ENCODE measurements around the gene RALGPS2.

RALGPS2 gene

GRCh38 chr1:178869119-178869697, 144.2 kb downstream of the RALGPS2 start:
- DNase-seq: no peak

DNA sequence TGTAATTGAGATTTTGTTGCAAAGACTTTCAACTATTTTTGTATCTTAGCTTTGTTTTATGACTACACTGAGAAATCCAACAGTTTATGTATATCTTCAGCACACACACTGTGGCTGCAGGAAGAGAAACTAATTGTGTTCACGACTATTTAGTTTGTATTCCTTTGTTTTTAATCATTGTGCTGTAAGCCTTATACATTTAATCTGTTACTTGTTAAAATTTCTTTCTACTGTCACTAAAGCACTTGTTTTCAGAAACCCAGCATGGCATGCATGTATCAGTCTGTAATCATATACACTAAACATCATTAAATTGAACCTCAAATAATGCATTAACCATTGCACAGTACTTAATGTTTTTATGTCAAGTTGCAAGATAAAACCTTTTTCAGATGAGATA, 145.2 kb downstream of the RALGPS2 start:
- no peak for DNase-seq

DNA sequence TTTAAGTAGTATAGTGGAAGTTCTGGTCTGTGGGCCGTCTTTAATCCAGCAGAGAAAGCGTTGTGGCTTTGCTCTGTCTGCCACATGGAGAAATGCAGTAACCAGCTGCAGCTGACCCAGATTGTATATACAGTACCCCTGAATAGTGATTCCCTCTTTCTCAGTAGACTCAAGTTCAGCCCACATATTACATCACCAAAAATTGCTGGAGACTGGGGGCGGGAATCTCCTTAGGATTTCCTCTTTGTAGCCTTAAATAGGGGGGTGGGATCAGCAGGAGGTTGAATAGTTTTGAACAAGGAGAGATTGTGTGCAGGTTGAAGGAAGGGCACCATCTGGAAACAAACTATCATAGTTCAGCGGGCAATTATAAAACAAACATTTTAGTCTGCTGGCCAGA, 145.9 kb downstream of the RALGPS2 start, which contains the start of gene ANGPTL1:
ANGPTL1 (minus strand) TSS at position 134 of the 400 bp plus-strand sequence. CDS start 5,301 bp downstream, outside the sequence.
- DNase-seq: no peak

- DNase-seq: no peak
These were observed 146.7 kb downstream of the RALGPS2 start for GRCh38 chr1:178871551-178872320.

GRCh38 chr1:178874966-178875365, 149.9 kb downstream of the RALGPS2 start:
- no peak for DNase-seq

DNA sequence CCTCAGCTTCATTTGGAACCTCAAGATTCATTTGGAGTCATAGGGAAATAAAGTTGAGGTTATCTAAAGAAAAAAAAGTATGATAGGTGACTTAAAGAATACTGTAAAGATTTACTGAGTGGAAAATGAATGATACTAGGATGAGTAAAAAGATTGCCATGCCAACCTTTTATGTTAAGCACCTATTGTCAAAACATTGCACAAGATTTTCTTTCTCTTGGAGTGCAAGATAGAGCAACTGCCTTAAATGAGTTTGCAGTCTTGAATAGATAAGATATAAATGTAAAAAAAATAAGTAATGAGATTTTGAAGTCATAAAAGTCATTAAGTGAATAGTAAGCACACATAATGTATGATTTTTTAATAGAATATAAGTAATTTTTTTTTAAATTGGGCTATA, 150.9 kb downstream of the RALGPS2 start:
- no peak for DNase-seq

DNA sequence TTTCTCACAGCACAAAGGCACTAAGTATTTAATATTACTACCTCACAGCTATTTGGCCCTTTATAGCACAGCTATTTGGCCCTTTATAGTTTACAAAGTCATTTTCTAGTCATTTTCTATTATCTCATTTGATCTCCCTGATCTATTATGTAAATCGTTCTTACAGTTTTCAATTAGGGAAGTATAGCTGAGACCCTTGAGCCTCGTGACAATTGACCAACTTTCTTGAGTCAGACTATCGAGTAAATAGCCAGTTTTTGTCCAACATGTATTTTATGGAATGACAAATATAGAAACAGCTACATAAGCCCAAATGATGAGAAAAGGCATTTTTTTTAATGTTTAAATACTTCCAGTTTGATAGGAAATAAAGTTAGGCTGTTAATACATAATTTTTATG, 152.9 kb downstream of the RALGPS2 start:
- DNase-seq: no peak

DNA sequence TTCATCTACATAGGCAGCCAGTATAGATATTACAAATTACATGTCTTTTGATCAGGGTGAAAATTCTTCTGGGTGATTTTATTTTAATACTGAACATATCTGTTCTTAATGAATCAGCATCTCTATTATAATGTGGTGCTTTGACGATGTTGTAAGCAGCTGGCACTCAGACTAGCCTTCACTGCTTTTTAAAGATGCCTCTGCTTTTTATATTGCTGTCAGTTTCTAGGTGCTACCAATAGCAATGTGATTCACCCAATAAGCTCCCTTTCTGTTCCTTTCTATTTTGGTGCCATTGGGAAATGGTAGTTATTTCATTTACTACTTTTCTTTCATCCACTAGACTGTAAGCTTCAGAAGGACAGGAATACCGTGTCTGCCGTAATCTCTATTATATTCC, 156.9 kb downstream of the RALGPS2 start:
- DNase-seq: no peak

DNA sequence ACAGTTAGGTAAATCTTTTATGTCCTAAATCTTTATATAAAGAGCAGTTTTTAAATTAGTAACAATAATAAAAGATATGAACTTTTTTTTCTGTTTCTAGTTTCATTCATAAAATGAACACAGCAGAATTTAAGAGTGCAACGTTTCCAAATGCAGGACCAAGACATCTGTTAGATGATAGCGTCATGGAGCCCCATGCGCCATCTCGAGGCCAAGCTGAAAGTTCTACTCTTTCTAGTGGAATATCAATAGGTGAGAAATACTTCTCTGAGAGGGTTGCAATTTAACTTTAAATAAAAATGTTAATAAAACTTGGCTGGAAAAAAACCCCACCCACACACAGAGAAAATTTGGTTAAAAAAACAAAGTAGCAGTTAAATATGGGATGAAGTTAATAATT, 160.8 kb downstream of the RALGPS2 start:
- no peak for DNase-seq

DNA sequence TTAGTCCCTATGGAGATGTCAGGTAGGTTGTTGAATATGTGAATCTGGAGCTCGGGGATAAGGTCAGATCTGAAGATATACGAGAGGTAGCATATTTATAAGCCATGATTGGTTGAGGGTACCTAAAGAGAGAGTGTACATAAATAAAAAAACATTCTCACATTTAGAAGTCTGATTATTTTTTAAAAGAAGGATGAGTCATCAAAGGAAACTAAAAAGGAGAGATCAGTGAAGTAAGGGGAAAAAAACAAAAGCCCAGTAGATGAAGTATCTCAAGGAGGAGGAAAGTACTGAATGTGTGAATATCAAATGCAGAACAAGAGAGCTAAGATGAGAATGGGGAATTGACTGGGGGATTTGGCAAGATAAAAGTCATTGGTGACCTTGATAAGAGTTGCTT, 161.5 kb downstream of the RALGPS2 start:
- DNase-seq: no peak

DNA sequence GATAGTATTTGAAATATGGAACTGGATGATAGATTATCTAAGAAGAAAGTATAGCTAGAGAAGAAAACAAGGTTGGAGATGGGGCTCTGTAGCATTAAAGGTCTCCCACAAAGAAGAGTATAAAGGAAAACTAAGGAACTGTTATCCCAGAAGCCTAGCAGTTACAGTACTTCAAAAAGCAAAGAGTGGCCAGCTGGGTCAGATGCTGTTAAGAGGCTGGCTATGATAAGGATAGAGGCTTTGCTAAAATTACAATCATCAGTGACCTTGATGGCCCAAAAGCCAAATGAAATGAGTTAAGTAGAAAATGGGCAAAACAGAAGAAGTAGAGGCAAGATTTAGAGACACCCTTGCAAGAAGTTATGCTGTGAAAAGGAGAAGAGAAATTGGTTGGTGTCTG, 170.9 kb downstream of the RALGPS2 start:
- DNase-seq: no peak

DNA sequence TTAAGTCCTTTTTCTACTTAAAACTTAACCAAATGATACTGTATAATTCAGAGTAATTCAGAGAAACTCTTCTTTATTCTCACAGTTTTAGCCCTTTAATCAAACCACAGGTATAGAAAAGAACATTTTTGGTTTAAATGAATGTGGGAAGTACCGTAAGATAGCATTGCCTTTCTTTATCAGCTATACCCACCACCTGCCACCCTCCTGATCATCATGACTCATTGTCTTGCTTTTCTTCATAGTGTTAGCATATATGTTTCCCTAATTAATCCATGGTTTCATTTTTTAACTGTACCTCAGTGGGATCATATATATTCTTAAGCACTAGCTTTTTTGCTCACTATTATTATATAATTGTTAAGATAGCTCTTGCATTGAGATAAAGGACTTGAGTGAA, 173.4 kb downstream of the RALGPS2 start:
- no peak for DNase-seq

- DNase-seq: no peak
These were observed 174.4 kb downstream of the RALGPS2 start for GRCh38 chr1:178899402-178899801.

DNA sequence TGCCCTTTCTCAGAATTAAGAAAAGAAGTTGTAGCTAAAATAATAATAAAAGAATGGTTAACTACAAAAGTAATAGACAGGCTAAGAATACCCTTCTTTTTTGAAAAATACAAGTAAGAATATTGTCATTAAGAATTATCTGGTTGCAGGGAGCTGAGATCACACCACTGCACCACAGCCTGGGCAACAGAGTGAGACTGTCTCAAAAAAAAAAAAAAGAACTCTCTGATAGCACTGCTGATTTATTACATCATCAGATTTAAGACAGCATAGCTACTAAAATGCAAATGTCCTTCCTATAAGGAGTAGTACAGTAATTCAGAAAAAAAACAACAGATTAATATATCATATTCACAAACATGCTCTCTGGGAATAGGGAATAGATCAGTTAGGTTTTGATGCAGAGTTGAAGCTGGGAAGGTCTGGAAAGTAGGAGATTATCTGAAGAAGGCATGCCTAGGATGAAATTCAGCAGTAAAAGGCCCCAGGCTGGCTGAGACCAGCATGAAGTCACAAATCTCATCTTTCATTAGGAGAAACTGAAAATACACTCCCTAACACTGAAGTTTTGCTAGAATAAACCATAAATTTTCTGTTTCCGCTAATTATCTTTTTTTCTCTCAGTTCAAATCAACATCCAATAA, 176.6 kb downstream of the RALGPS2 start:
- DNase-seq: no peak

DNA sequence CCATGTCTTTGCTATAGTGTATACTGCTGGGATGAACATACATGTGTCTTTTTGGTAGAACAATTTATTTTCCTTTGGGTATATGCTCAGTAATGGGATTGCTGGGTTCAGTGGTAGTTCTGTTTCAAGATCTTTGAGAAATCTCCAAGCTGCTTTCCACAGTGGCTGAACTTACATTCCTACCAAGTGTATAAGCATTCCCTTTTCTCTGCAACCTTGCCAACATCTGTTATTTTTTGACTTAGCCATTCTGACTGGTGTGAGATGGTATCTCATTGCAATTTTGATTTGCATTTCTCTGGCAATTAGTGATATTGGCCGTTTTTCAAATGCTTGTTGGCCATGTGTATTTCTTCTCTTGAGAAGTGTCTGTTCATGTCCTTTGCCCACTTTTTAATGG, 183.3 kb downstream of the RALGPS2 start:
- no peak for DNase-seq

- DNase-seq: no peak
These were observed 185.0 kb downstream of the RALGPS2 start for GRCh38 chr1:178910023-178910422.

DNA sequence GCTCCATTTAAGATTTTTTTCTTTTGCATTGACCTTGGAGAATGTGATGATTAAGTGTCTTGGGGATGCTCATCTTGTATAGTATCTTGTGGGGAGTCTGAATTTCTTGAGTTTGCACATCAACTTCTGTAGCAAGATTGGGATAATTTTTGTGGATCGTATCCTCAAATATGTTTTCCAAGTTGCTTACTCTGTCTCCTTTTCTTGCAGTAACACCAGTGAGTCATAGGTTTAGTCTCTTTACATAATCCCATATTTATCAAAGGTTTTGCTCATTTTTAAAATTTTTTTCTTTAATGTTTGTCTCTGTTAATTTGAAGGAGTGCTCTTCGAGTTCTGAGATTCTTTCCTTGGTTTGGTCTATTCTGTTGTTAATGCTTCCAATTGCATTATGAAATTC, 187.6 kb downstream of the RALGPS2 start:
- DNase-seq: no peak

- no peak for DNase-seq
These were observed 191.6 kb downstream of the RALGPS2 start for GRCh38 chr1:178916448-178917174.

- no peak for DNase-seq
These were observed 193.3 kb downstream of the RALGPS2 start for GRCh38 chr1:178918308-178918707.

DNA sequence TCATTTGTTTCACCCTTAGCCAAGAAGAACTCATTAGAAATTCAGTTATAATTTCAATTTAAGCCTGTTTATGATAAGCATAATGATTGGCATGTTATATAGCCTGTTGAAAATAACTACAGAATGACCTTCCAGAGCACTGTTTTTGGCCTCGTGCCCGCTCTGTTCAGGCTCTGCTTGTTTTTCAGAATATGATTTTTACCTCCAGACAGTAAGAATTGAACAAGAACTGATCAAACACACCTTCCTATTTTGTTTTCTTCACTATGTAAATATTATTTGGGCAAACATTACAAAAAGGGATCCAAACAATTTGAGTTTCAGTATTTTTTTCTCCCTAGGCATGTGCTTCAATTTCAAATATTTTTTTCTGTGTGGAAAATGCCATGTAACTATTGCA, 193.9 kb downstream of the RALGPS2 start:
- DNase-seq: no peak

- DNase-seq: no peak
These were observed 194.5 kb downstream of the RALGPS2 start for GRCh38 chr1:178919581-178919980.

DNA sequence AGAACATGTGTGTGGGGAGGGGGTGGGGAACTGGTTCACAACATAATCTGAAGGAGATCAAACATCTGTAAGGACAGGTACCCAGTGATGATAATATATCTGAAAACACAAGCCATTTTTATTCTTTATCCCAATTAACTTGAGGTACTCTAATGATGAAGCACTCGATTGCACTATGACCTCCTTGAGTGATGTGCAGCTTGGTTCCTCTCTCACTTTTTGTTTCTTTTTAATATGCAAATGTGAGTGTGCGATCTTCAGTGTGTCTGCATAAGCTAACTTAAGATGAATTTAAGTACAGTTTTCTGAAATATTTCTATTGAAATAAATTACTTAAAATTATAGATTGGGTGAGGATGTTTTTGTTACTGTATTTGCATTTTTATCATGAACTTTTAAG, 196.5 kb downstream of the RALGPS2 start:
- no peak for DNase-seq

- DNase-seq: no peak
These were observed 198.5 kb downstream of the RALGPS2 start for GRCh38 chr1:178923512-178923911.

DNA sequence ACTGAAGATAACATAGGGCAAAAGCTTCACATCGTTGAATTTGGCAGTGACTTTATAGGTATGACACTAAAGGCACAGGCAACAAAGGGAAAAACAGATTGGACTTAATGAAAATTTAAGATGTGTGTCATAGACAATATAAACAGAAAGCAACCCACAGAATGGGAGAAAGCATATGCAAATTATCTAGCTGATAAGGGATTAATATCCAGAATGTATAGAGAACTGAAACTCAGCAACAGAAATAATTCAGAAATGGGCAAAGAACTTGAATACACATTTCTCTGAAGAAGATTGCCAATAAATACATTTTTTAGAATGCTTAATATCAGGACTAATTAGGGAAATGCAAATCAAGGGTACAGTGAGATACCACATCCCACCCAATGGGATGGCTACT, 201.0 kb downstream of the RALGPS2 start:
- no peak for DNase-seq

All from cerebellar nuclear complex (tissue), 1 donor.